Measurements from ENCODE around the gene SNX13.

Gene SNX13

DNA sequence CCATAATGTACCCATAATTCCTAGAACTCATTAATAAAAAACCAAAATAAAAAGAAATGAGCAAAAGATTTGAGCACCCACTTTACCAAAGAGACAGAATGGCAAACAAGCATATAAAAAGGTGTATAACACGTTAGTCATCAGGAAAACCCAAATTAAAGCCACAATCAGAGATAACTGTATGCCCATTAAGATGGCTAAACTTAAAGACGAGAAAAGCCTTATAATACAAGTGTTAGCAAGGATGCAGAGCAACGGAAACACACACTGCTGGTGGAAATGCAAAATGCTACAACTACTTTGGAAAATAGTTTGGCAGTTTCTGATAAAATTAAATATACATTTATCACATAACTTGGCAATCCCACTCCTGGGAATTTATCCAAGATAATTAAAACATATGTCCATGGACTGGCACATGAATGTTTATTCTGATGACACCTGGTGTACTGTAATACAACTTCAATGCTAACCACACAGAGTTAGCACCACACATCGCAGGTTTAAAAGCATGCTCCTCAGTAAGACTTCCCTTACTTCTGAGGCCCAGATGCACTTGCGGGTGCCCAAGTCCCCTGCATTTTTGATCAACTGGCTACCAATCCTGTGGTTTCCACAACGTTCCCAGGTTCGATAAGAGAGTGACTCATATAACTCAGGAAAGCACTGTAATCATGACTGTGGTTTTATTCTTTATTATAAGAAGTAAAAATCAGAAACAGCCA is 158.6 kb downstream of the SNX13 start:
- DNase-seq (ENCODE audit: low read depth): no peak

DNA sequence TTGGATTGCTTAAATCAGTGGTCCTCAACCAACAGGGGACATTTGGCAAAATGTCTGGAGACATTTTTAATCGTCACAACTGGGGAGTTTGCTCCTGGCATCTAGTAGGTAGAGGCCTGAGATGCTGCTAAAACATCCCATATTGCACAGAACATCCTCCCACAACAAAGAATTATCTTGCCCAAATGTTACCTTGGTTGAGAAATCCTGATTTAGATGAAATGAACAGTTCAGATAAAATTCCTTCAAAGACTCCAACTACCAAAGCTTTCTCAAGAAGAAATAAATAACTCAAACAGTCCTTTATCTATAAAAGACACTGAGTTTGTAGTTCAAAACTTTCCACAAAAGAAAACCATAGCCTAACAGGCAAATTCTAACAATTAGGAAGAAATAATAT is 160.9 kb downstream of the SNX13 start:
- DNase-seq (ENCODE audit: low read depth): no peak

- no peak for DNase-seq (ENCODE audit: low read depth)
Measured at GRCh38 chr7:17774716-17775288, 165.5 kb downstream of the SNX13 start.

DNA sequence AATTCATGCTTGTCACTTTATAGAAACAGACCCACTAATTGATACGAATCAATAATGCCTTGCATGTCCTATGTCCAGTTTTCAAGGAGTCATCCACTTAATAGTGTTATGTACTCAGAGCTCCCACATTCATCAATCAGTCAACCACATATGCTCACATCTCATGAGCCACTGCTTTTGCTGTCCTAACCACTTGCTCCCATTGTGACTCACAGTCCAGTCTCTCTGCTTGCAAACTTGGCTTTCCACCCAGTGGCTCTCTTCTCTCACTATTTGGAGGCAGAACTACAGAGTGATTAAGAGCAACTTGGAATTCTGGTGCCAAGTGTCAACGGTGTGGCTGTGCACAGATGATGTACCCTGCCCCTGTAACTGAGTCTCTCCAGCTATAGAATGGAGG is 166.0 kb downstream of the SNX13 start:
- DNase-seq (ENCODE audit: low read depth): no peak

DNA sequence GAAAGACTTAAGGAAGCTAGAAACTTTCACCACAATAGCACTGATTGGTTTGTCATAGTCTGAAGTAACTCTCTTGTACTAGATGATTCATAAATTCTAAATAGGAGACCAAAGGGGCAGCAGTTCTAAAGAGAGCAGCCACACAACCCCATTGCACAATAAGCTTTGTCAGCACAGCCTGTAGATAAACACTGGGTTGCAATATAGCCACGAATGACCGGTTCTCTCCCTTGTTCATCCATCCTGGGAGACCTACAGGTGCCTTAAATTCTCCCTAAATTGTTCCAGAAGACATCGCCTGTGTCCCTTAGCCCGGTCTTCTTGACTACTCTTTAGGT is 167.0 kb downstream of the SNX13 start:
- no peak for DNase-seq (ENCODE audit: low read depth)

DNA sequence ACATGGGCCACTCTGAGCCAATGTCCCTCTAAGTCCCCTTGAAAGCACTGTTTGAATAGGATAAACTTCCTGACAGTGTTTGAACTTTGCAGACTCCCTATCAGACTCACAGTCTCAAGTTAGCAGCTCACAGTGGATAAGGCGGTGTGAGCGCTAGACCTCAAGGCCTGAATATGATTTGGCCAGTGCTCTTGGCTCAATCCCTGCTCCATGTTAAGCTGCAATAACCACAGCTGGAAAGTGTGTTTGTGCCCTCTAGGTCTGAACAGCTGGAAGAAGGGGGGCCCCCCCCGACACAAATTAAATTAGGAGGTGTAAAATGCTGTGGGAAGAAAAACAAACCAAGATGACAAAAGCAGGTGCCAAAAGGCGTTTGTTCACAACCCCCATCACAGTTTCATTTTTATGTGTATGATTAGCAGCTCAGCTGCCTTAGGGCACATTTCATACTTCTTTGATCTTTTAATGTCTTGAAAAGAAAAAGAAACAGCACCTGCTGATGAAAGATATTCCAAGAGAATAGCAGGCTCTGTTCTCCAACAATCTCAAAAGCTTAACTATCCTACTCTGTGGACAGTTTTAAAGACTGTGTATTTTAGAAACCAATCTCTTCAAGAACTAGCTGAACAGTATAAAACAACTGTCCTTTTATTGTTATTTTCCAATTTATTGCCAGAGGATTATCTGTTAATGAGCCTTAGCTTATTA is 167.6 kb downstream of the SNX13 start:
- no peak for DNase-seq (ENCODE audit: low read depth)

DNA sequence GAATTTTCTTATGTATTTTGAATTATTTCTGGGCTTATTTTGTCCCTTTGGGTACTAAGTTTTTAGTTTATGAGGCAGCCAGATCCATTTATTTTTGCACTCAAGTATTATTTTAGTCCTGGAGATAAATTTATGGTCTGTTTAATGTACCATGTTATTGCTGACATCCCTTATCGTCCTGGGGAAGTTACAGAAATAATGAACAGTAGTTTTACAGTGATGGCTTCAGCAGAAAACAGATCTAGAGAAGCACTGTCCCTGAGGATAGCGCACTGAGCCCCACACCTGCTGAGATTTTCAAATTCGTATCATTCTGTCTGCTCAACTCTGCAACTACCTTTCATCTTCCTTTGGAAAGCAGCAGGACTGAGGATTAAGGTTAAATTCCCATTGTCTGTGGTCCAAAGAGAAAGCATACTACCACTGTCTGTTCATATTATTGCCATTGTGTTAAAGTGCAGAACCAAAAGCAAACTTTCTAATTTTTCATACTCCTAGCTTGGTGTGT is 168.3 kb downstream of the SNX13 start:
- DNase-seq (ENCODE audit: low read depth): no peak

- DNase-seq (ENCODE audit: low read depth): no peak
Measured at GRCh38 chr7:17770710-17771375, 169.5 kb downstream of the SNX13 start.

DNA sequence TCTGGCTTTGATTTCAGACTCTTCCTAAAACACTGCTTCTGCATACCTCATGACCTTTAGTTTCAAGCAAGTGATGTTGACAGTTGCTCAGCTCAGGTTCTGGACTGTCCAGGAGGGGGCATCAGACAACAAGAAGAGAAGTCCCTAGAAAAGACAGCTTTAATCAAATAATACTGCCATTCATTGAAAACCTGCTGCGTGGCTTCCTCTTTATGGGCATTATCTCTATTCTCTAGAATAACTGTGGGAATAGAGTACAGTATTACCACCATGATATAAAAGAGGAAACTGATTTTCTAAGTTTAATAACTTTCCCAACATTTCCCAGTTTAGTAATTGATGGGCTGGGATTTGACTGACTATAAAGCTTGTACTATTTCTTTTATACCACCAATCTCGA is 170.4 kb downstream of the SNX13 start:
- DNase-seq (ENCODE audit: low read depth): peak; percentile 30

DNA sequence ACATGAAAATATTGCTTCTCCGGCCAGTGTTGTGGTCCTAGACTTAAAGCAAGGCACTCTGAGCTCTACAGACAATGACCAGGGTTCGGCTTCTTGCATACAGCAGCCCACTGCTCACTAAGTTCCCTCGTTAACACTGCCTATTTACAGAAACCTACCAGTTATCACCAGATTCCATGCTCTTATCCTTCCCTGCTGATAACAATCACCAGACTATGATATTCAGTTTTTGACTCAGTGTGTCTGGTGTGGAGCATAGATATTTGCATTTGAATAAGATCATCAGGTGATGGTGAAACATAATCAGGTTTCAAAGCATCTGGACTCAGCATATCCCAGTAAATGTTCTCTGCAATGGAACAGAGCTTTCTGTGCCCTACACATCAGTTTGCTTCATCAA is 182.3 kb downstream of the SNX13 start:
- DNase-seq (ENCODE audit: low read depth): no peak

DNA sequence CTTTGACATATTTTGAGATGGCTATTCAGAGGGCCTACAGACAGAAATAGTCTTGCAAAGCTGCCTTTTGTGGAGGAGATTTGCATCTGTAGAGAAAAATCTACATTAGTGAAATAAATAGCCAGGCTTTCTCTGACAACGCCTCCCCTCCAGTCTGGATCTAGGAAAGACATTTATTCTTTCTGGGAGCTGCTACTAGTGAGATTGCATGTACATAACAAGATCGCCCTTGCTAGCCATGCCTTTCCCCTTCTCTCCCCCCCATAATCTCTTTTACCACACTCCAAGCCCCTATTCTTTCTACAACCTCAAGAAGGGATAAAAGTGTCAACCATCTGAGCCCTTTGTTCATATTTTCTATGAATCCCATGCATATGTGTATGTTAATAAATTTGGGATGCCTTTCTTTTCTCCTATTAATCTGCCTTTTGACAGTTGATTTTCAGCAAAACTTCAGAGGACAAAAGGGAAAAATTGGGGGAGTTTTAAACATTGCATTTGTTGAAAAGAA is 194.2 kb downstream of the SNX13 start:
- DNase-seq (ENCODE audit: low read depth): no peak

- DNase-seq (ENCODE audit: low read depth): no peak
Measured at GRCh38 chr7:17745610-17746009, 194.7 kb downstream of the SNX13 start.

DNA sequence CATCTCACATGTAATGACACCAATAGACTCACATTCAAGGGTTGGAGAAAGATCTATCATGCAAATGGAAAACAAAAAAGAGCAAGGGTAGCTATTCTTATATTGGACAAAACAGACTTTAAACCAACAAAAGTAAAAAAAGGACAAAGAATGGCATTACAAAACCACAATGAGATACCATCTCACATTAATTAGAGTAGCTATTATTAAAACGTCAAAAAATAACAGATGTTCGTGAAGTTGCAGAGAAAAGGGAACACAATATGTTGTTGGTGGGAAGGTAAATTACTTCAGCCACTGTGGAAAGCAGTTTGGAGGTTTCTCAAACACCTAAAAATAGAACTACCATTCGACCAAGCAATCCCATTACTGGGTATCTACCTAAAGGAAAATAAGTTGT is 197.0 kb downstream of the SNX13 start:
- no peak for DNase-seq (ENCODE audit: low read depth)

- DNase-seq (ENCODE audit: low read depth): no peak
Measured at GRCh38 chr7:17741426-17741825, 198.9 kb downstream of the SNX13 start.

Measured in activated gamma-delta T cell treated with anti-CD3 and anti-CD28 coated beads, Interleukin-2, amount 50 U/mL, for 16 hours (primary cell).